GM12892 (cell line): ENCODE data around the gene LDHD.

Experiments
- POLR2A ChIP-seq: IDR thresholded peaks from 2 replicates; pipeline ENCODE4 v1.6.1; 2011; ENCODE audit warnings: low read depth, low read length, control low read depth
- POLR2AphosphoS5 ChIP-seq: IDR thresholded peaks from 2 replicates; pipeline ENCODE4 v1.6.1; 2011; ENCODE audit warnings: low read depth, low read length, control low read depth

DNA sequence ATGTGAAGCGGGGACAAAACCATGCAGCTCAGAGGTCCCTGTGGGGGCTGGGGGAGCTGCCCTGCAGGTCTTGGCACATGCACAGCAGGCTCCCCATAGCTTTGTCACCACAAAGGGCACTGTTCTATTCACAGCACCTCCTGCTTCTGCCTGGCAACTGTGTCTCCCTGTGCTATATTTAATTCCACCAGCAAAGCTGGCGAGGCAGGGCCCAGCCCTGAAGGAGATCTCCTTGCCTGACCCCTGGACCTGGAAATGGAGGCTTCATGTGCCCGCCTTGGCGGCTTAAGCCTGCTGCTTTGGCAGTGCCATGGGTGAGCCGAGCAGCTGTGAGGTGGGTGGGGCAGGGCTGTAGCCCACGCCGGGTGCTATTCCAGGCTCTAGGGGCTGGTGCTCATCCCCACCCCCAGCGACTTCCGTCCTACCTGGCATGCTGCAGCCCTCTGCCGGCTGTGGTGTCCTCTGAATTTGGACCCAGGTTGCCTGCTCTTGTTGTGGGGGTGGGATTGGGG, 6.8 kb downstream of the LDHD start:
- TF ChIP-seq POLR2AphosphoS5 (no peak), POLR2A (no peak)
